A673 (cell line): ENCODE measurements around the gene ALKAL2. TPM values are rescaled to one million over a fixed set of nuclear protein-coding genes. Genes with fewer than 3 reads are reported as not detected.

Experiments
- BruUV-seq: library from RNA; stranded (reverse); fragments of 400-500 nt; replicated peaks from 2 replicates; lab custom pipeline; 2021; lab: Mats Ljungman, UMichigan
- CTCF ChIA-PET: fragments of 300-600 bp; sonication (Branson Sonifier 250); formaldehyde crosslinking; loops from one replicate; lab custom pipeline; 2022; ENCODE audit warnings: antibody characterized with exemption; lab: Charles Lee
- POLR2A ChIA-PET: fragments of 300-600 bp; sonication (Branson Sonifier 250); formaldehyde crosslinking; loops from one replicate; lab custom pipeline; 2022; ENCODE audit warnings: antibody characterized with exemption; ENCODE audit not compliant: low non-redundant PET; lab: Charles Lee
- DNase-seq: peaks from one replicate; pipeline ENCODE4 v3.0.0-alpha.2; 2015; ENCODE audit warnings: low spot score
- H3K27ac ChIP-seq: fragments of 200-600 bp; sonication (generic); 2 replicates; pipeline ENCODE4 v1.5.1; 2016; ENCODE audit warnings: mixed run types, low read depth, mild to moderate bottlenecking, mixed read lengths, antibody characterized with exemption, low read length; ENCODE audit not compliant: poor library complexity, severe bottlenecking
- H3K27me3 ChIP-seq: fragments of 200-600 bp; sonication (generic); replicated peaks from 2 replicates; pipeline ENCODE4 v1.6.1; 2017; ENCODE audit warnings: mixed run types, low read depth, mild to moderate bottlenecking, mixed read lengths, antibody characterized with exemption, low read length; ENCODE audit not compliant: insufficient read depth, poor library complexity
- H3K36me3 ChIP-seq: fragments of 200-600 bp; sonication (generic); 2 replicates; pipeline ENCODE4 v1.6.1; 2016; ENCODE audit warnings: mixed run types, mild to moderate bottlenecking, mixed read lengths, antibody characterized with exemption, low read length; ENCODE audit not compliant: insufficient read depth, poor library complexity, severe bottlenecking
- H3K4me1 ChIP-seq: fragments of 200-600 bp; sonication (generic); 2 replicates; pipeline ENCODE4 v1.6.1; 2017; ENCODE audit warnings: mixed run types, mild to moderate bottlenecking, mixed read lengths, antibody characterized with exemption, low read length; ENCODE audit not compliant: insufficient read depth, poor library complexity, severe bottlenecking
- H3K4me3 ChIP-seq: fragments of 200-600 bp; sonication (generic); 2 replicates; pipeline ENCODE4 v1.5.1; 2016; ENCODE audit warnings: low read depth, mixed run types, mild to moderate bottlenecking, mixed read lengths, low read length; ENCODE audit not compliant: poor library complexity, severe bottlenecking
- H3K9me3 ChIP-seq: fragments of 200-600 bp; sonication (generic); 2 replicates; pipeline ENCODE4 v1.6.1; 2016; ENCODE audit warnings: mixed run types, low read depth, mild to moderate bottlenecking, mixed read lengths, antibody characterized with exemption, low read length; ENCODE audit not compliant: poor library complexity, severe bottlenecking
- EZH2 ChIP-seq: fragments of 200-600 bp; sonication (generic); IDR thresholded peaks from 2 replicates; pipeline ENCODE4 v1.6.1; 2017; ENCODE audit warnings: borderline replicate concordance, low read depth, mild to moderate bottlenecking, mixed read lengths, antibody characterized with exemption, low read length; ENCODE audit not compliant: poor library complexity, severe bottlenecking
- intact Hi-C: fragments of 100-400 bp; cut with micrococcal nuclease; formaldehyde crosslinking; loops from one replicate; pipeline ENCODE4 v1.10.0; 2022; ENCODE audit not compliant: unreplicated experiment
- total RNA-seq: library from RNA; stranded (reverse); gene quantifications from 2 replicates; pipeline ENCODE4 v1.2.3, GENCODE V29; 2021
- TF ChIP-seq, protein P1 (sequence below): fragments of 300-800, 200-600 bp; sonication (generic); conservative IDR thresholded peaks from 2 replicates; pipeline ENCODE4 v1.5.1; 2017; ENCODE audit warnings: low read depth, mild to moderate bottlenecking, antibody characterized with exemption, low read length, moderate library complexity, mixed read lengths

Gene ALKAL2
- total RNA-seq, 1 experiment from 2014 or later, result not detected

DNA sequence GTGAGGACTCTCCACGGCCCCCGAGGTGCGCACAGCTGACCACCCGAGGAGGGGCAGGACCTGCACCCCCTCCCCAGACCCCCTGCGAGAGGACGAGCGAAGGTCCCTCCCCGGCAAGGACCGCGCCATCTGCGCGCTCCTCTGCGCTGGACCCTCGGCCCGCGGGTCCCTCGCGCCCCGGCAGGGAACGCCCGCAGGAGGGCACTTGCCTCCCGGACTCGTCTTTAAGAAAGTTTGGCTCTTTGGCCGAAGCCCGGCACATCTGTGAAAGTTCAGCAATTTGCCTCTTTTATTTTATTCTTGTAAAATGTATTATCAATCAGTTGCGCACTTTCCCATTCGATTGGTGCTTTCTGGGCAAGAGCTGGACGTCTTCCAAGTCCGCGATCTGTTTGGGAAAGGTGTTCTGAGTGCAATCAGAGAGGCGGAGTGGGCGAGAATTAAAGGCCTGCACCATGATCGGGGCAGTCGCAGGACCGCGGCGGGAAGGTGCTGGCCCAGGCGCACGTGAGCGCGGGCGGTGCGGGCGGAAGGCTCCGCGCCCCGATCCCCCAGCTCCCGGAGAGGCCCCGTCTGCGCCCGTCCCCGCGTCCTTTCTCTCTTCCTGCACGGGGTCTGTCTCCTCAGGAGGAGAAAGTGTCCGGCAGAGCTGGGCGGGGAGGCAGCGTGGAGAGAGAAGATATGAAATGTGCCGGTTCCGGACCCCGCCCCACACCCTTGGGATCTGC lies 1.6 kb upstream of the ALKAL2 start:
- peak; percentile 71 for TF ChIP-seq EZH2
- TF ChIP-seq, protein P1, sequence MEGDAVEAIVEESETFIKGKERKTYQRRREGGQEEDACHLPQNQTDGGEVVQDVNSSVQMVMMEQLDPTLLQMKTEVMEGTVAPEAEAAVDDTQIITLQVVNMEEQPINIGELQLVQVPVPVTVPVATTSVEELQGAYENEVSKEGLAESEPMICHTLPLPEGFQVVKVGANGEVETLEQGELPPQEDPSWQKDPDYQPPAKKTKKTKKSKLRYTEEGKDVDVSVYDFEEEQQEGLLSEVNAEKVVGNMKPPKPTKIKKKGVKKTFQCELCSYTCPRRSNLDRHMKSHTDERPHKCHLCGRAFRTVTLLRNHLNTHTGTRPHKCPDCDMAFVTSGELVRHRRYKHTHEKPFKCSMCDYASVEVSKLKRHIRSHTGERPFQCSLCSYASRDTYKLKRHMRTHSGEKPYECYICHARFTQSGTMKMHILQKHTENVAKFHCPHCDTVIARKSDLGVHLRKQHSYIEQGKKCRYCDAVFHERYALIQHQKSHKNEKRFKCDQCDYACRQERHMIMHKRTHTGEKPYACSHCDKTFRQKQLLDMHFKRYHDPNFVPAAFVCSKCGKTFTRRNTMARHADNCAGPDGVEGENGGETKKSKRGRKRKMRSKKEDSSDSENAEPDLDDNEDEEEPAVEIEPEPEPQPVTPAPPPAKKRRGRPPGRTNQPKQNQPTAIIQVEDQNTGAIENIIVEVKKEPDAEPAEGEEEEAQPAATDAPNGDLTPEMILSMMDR, result no peak
- Histone ChIP-seq H3K4me3 (peak overlapping the region; percentile 35), H3K27ac (no peak overlapping the region), H3K27me3 (peaks cover 58% of the 10 kb centered on the region), H3K4me1 (no peaks in the 10 kb centered on the region), H3K9me3 (no peaks in the 10 kb centered on the region), H3K36me3 (no peaks in the 10 kb centered on the region)
- ChIA-PET CTCF (interaction anchor here (1.0 kb wide), 1 partner anchor 14 kb away, joined by 3 read pairs; no protein-coding TSS in a partner anchor), POLR2A (no interaction called here)
- intact Hi-C loops, result loop anchor here (5.0 kb wide), 1 partner anchor 42 kb away; no protein-coding TSS in a partner anchor
- BruUV-seq, result no TSS peak
- DNase-seq, result no peak

DNA sequence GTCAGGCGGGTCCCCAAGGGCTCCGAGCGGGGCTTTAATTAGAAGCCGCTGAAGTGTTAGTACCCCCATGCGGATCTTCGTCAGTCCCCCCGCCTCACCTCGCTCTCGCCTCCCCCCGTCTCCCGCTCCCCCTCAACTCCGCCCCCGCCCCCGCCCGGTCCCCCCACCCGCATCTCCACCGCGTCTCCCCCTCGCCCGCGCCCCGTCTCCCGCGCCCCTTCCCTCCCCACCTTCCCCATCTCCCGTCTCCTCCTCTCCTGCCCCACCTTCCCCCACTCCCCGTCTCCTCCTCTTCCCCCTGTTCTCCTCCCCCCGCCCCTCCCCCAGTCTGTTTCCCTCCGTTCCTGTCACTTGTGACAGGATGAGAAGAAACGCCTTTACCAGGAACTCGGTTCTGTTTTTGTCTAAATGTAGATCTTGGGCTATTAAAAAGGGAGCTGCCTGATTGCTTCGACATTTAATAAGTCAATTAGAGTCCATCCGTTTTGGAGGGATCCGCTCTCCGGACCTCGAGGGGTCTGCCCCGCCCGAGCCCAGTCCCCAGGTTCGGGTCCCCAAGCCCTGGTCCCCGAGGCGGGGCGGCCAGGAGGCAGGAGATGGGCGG lies 969 bp upstream of the ALKAL2 start:
- Histone ChIP-seq H3K9me3 (no peaks in the 10 kb centered on the region), H3K4me3 (peak overlapping the region; percentile 35), H3K36me3 (no peaks in the 10 kb centered on the region), H3K27me3 (peaks cover 58% of the 10 kb centered on the region), H3K27ac (no peak overlapping the region), H3K4me1 (no peaks in the 10 kb centered on the region)
- peak; percentile 21 for DNase-seq
- POLR2A ChIA-PET, result no interaction called here
- CTCF ChIA-PET, result no interaction called here
- intact Hi-C loops, result no loop called here
- no peak for TF ChIP-seq EZH2
- TF ChIP-seq, protein P1, result no peak
- no TSS peak for BruUV-seq

DNA sequence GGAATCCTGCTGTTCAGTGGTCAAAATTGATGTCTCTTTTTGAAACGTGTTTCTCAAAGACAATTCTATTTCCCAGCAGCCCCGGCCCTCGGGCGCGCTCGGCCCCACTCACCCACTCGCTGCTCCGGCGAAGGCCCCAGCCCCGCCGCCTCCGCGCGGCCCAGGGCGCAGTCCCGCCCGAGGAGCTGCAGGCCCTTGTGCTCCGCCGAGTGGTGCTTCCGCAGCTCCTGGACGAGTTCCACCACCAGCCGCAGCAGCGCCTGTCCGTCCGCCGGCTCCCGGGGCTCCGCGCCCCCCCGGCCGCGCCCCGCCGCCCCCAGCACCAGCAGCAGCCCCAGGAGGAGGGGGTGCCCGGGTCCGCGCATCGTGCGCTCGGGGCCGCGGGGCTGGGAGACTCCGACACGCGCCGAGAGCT lies 413 bp downstream of the ALKAL2 start:
- BruUV-seq, result no TSS peak
- Histone ChIP-seq H3K27me3 (peaks cover 56% of the 10 kb centered on the region), H3K9me3 (no peaks in the 10 kb centered on the region), H3K27ac (no peak overlapping the region), H3K4me1 (no peaks in the 10 kb centered on the region), H3K36me3 (no peaks in the 10 kb centered on the region), H3K4me3 (peak overlapping the region; percentile 28)
- ChIA-PET CTCF (interaction anchor here (0.7 kb wide), 1 partner anchor 1502 kb away, joined by 10 read pairs; no protein-coding TSS in a partner anchor), POLR2A (no interaction called here)
- DNase-seq, result peak; percentile 35
- TF ChIP-seq, protein P1, result no peak
- peak; percentile 4 for TF ChIP-seq EZH2
- intact Hi-C loops, result no loop called here
